PC-9 (cell line): ENCODE data around the gene CAPN3.

Source experiments
- CTCF ChIP-seq: fragments of 200-600 bp; sonication (generic); conservative IDR thresholded peaks from 2 replicates; pipeline ENCODE4 v1.6.1; 2017; ENCODE audit warnings: mixed run types, antibody characterized with exemption, mild to moderate bottlenecking, moderate library complexity
- EZH2 ChIP-seq: fragments of 200-600 bp; sonication (generic); IDR thresholded peaks from 2 replicates; pipeline ENCODE4 v1.8.0; 2017; ENCODE audit warnings: antibody characterized with exemption, low read depth

DNA sequence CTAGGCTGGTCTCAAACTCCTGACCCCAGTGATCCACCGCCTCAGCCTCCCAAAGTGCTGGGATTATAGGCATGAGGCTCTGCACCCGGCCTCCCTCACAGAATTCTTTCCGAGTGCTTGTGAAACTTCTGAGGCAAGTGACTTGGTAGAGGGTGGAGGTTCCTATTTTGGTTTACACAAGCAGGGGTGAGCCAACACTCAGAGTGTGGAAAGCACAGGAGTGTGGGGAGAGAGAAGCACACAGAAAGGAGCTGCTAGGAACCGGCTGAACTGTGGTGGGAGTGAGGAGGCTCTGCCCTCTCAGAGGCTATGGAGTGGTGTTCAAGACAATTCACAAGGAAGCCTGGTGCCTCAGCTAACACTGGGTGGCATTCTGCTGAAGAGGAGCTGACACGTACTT lies 7.7 kb downstream of the CAPN3 start:
- no peak for TF ChIP-seq CTCF
- no peak for TF ChIP-seq EZH2
